Stomach (tissue), 4 donors: ENCODE data around the gene NLK.

Source experiments
- CTCF ChIP-seq, 7 experiments: fragments of 450-650 bp in 4 of 7; fragments of 200-600 bp in 3 of 7; sonication (generic) in 3 of 7; IDR thresholded peaks; one replicate each; pipeline ENCODE4 v1.5.1; 2016 to 2019; ENCODE audit warnings: antibody characterized with exemption in 7 of 7, control low read depth in 2 of 7, mild to moderate bottlenecking in 1 of 7
- POLR2A ChIP-seq, 4 donors: fragments of 450-650 bp; IDR thresholded peaks; one replicate each; pipeline ENCODE4 v1.6.1; 2016; ENCODE audit warnings: antibody characterized with exemption in 4 of 4, control low read depth in 2 of 4, mild to moderate bottlenecking in 1 of 4, moderate library complexity in 1 of 4
- POLR2AphosphoS5 ChIP-seq, 3 donors: sonication (generic); formaldehyde crosslinking; IDR thresholded peaks; one replicate each; pipeline ENCODE4 v1.6.1; 2016; ENCODE audit warnings: antibody characterized with exemption in 3 of 3

GRCh38 chr17:28133562-28133970 is 91.1 kb downstream of the NLK start:
- TF ChIP-seq CTCF (IDR thresholded peaks at IDR 0.05) (no peak), POLR2AphosphoS5 (IDR thresholded peaks at IDR 0.05) (no peak), POLR2A (IDR thresholded peaks at IDR 0.05) (no peak)
